NCI-H774 (cell line): ENCODE results near the gene HNF4A.

ENCODE experiments used
- DNase-seq: peaks from one replicate; lab custom pipeline; 2025; lab: John Stamatoyannopoulos, UW

HNF4A gene

GRCh38 chr20:44406572-44407137 is 51.2 kb downstream of the HNF4A start:
- no peak for DNase-seq

- DNase-seq: no peak
These were observed 52.1 kb downstream of the HNF4A start for GRCh38 chr20:44407402-44408184.

- DNase-seq: no peak
These were observed 53.7 kb downstream of the HNF4A start for GRCh38 chr20:44409132-44409600.

- DNase-seq: no peak
These were observed 55.1 kb downstream of the HNF4A start for GRCh38 chr20:44410583-44411019.

DNA sequence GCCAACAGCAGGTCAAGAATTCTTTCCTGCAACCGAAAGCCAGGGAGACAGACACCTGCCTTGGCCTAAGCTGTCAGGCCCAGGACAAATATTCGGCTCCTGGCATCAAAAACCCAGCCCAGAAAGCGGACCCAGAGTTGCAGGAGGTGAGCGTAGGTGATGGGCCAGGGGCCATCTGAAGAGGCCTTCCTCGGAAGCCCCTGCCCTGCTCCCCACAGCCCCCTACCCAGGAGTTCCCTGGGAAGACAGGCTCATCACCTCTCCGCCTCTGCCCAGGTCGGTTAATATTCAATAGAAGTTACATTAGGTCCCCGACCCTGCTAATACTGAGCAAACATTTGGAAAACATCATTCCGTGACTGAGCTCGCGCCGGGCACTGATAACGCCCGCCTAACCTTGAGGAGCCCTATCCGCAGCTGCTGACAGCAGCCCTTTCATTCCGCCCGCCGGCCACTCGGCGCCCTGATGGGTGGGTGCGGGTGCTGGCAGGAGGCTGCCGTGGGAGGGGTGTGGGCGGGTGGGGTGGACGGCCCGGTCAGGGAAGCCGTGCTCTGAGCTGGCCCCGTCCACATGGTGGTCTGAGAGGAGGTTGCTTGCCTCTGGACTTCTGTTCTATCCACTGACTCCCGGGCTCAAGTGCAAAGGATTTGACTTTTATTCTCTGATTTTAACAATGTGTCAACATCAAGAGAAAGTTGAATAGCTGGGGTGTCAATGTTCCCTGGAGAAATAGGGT is 55.7 kb downstream of the HNF4A start:
- DNase-seq: no peak

DNA sequence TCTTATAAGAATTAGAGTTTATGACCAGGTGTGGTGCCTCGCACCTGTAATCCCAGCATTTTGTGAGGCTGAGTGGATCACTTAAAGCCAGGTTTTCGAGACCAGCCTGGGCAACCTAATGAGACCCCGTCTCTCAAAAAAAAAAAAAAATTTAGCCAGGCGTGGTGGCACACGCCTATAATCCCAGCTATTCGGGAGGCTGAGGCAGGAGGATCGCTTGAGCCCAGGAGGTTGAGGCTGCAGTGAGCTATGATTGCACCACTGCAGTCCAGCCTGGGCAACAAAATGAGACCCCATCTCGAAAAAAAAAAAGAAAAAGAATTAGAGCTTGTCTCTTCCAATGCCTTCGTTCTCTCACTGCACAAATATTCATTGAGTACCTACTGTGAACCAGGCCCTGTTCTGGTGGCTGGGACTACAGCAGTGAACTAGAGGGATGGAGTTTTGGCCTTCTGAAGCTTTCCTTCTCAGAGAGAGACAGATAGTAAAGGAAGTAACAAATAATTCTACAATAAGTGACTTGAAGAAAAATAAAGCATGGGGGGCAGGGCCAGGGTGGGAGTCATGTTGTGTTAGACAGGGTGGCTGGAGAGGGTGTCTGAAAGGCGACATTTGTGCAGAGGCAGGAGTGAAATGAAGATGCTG is 56.4 kb downstream of the HNF4A start:
- DNase-seq: no peak

GRCh38 chr20:44412402-44413144 is 57.1 kb downstream of the HNF4A start:
- DNase-seq: no peak

GRCh38 chr20:44413575-44414345 is 58.3 kb downstream of the HNF4A start:
- DNase-seq: no peak

GRCh38 chr20:44414346-44414714 is 58.8 kb downstream of the HNF4A start:
- DNase-seq: no peak

DNA sequence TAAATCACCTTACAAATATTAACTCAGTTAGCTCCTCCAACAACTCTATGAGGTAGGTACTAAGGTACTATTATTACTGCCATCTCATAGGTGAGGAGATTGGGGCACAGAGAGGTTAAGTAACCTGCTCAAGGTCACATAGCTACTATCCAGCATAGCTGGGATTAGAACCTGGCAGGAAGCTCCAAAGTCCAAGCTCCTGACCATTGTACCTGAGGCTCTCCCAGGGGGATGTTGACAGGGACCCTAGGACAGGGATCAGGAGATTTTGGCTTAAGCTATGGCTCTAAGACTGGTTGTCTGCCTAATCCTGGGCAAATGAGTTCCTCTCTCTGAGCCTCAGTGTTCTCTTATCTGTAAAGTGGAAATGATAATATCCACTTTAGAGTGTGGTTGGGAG is 59.3 kb downstream of the HNF4A start:
- no peak for DNase-seq

DNA sequence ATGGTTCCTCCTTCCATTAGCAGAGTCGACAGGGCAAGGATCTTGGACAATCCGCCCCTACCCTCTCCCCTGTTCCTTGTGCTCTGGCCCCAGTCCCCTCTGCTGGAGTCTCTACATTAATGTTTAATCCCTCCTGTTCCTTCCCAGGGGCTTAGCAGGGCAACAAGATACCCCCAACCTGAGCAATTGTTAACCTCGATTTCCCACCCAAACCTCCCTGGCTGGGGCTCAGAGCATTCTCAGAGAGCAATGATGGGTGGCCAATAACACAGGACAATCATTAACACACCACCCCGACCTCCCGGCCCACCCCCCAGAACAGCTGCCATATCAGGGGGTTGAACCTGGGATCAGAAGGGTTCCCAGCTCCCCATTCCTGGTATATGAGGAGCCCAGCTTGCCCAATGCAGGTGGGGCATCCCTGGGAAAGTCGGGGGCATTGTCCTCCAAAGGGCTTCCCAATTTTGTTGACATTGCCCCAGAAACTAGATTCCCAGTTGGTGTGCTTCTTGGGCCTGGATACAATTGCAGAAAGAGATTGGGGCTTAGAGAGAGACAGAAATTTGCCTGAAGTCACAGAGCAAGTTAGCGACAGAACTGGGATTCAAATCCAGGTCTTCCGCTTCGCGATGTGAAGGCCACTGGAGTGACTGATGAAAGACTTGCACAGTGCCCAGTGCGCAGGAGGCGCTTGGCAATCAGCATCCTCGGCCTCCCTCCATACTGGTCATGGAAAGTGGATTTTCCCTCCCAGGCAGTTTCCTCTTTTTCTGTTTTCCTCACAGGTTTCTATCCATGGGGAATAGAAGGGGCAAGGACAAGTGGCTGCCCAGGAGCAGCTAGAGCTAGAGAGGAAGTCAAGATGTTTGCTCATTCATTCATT is 60.6 kb downstream of the HNF4A start:
- DNase-seq: no peak

- DNase-seq: no peak
These were observed 62.8 kb downstream of the HNF4A start for GRCh38 chr20:44418069-44418905.

DNA sequence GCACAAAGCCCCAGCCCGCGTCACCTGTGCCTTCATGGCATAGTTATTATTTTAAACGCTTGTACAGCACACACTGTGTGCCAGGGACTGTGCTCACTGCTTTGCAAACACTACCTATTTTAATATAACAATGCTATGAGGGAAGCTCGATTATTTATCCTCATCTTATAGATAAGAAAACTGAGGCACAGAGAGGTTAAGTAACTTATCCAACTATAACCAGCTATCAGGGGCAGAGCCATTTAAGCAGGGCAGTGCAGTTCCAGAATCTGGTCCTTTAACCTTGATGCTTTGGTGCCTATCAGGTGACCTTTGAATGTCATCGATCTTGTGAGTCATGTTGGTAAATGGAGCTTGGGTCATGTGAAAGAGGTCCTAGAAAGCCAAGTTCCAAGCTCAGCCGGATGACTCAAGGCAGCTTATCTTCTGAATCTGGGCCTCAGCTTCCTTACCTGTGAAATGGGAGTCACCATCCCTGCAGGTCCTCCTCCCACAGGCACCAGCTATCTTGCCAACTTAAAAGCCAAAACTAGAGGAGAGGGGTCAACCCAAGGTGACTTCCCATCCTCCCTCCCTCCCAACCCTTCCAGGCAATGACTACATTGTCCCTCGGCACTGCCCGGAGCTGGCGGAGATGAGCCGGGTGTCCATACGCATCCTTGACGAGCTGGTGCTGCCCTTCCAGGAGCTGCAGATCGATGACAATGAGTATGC is 63.8 kb downstream of the HNF4A start:
- DNase-seq: no peak

- no peak for DNase-seq
These were observed 65.0 kb downstream of the HNF4A start for GRCh38 chr20:44420497-44420896.

DNA sequence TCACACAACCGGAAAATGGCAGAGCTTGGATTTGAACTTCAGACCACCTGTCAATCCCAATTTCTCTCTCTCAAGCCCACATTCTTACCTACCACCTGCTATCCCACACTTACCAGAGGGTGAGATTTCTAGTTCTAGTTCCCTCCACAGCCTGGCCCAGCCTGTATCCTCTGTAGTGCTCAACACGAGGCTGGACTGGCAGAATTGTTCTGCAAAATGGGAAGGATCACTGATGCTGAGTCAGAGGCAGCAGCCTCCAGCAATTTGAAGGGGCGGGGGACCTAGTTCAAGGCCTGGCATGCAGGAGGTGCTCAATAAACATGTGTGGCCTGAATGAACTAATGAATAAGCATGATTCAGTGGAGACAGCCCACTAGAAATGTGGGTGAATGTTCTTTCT is 66.6 kb downstream of the HNF4A start:
- no peak for DNase-seq

DNA sequence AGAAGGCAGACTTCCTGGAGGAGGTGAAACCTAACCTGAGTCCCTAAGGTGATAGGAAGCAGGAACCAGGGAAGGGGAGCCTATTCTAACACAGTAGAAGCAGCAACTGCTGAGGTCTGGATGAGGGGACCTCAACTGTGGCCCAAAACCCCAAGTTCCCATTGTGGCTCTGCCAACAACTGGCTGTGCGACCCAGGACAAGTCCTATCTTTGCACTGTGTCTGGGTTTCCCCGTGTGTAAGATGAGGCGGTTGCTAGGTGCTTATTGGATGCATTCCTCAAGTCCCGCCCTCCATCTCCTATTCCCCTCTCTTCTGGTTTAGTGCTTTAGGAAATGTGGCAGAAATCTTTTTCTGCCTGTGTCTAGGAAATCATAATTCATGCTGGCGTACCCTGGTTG is 68.0 kb downstream of the HNF4A start:
- DNase-seq: no peak

GRCh38 chr20:44424039-44424495 is 68.6 kb downstream of the HNF4A start:
- no peak for DNase-seq

GRCh38 chr20:44425923-44426322 is 70.4 kb downstream of the HNF4A start:
- DNase-seq: no peak
